Astrocyte (in vitro differentiated cells and primary cell): ENCODE data around the gene CD164. TPM values are rescaled to one million over a fixed set of nuclear protein-coding genes. Genes with fewer than 3 reads are reported as not detected.

Experiments used
- DNase-seq: peaks from one replicate; pipeline ENCODE4 v3.0.0-alpha.2; 2010; ENCODE audit warnings: low read depth
- FAIRE-seq: peaks from 2 replicates; lab custom pipeline; 2011; peaks lifted over from hg19 to GRCh38; lab: Jason Lieb, UNC
- H2AFZ ChIP-seq: 2 replicates; pipeline ENCODE4 v1.6.0; 2012; ENCODE audit warnings: low read depth, low read length, inconsistent platforms
- H3K27ac ChIP-seq: 2 replicates; pipeline ENCODE4 v1.5.1; 2011; ENCODE audit warnings: low read depth, low read length, inconsistent platforms
- H3K27me3 ChIP-seq: 2 replicates; pipeline ENCODE4 v1.6.0; 2011; ENCODE audit warnings: low read length, inconsistent platforms; ENCODE audit not compliant: insufficient read depth
- H3K36me3 ChIP-seq: 2 replicates; pipeline ENCODE4 v1.5.1; 2011; ENCODE audit warnings: low read length, inconsistent platforms; ENCODE audit not compliant: insufficient read depth
- H3K4me1 ChIP-seq: 2 replicates; pipeline ENCODE4 v1.5.1; 2011; ENCODE audit warnings: low read length, inconsistent platforms; ENCODE audit not compliant: insufficient read depth
- H3K4me2 ChIP-seq: 2 replicates; pipeline ENCODE4 v1.6.0; 2012; ENCODE audit warnings: low read length, inconsistent platforms
- H3K4me3 ChIP-seq: 2 replicates; pipeline ENCODE4 v1.5.1; 2011; ENCODE audit warnings: low read depth, mild to moderate bottlenecking, low read length, inconsistent platforms; ENCODE audit not compliant: insufficient read depth
- H3K79me2 ChIP-seq: 2 replicates; pipeline ENCODE4 v1.6.0; 2012; ENCODE audit warnings: mild to moderate bottlenecking, low read length, inconsistent platforms; ENCODE audit not compliant: insufficient read depth
- H3K9ac ChIP-seq: 2 replicates; pipeline ENCODE4 v1.6.0; 2012; ENCODE audit warnings: mild to moderate bottlenecking, low read length, inconsistent platforms
- H3K9me3 ChIP-seq: 2 replicates; pipeline ENCODE4 v1.5.1; 2012; ENCODE audit warnings: low read depth, mild to moderate bottlenecking, low read length, inconsistent platforms; ENCODE audit not compliant: insufficient read depth
- H4K20me1 ChIP-seq: 2 replicates; pipeline ENCODE4 v1.6.0; 2012; ENCODE audit warnings: low read length, inconsistent platforms; ENCODE audit not compliant: insufficient read depth
- H3K27ac Mint-ChIP-seq: one replicate; pipeline ENCODE4 v1.8.0; 2021; ENCODE audit warnings: mild to moderate bottlenecking, mixed read lengths; ENCODE audit not compliant: unreplicated experiment
- H3K27me3 Mint-ChIP-seq: one replicate; pipeline ENCODE4 v1.8.0; 2021; ENCODE audit warnings: low read depth, mixed read lengths; ENCODE audit not compliant: unreplicated experiment
- H3K36me3 Mint-ChIP-seq: one replicate; pipeline ENCODE4 v1.8.0; 2021; ENCODE audit warnings: low read depth, mixed read lengths; ENCODE audit not compliant: unreplicated experiment
- H3K4me1 Mint-ChIP-seq: one replicate; pipeline ENCODE4 v1.8.0; 2021; ENCODE audit warnings: low read depth, mixed read lengths; ENCODE audit not compliant: unreplicated experiment
- H3K4me3 Mint-ChIP-seq: one replicate; pipeline ENCODE4 v1.8.0; 2021; ENCODE audit warnings: mild to moderate bottlenecking, moderate library complexity, mixed read lengths; ENCODE audit not compliant: unreplicated experiment
- H3K9me3 Mint-ChIP-seq: one replicate; pipeline ENCODE4 v1.8.0; 2021; ENCODE audit warnings: mild to moderate bottlenecking, mixed read lengths; ENCODE audit not compliant: unreplicated experiment
- EZH2 ChIP-seq: IDR thresholded peaks from 2 replicates; pipeline ENCODE4 v1.6.1; 2012; ENCODE audit warnings: mild to moderate bottlenecking, low read length, inconsistent platforms; ENCODE audit not compliant: insufficient read depth
- total RNA-seq: library from RNA; stranded (reverse); gene quantifications from 2 replicates; pipeline ENCODE4 v1.2.1, GENCODE V29; 2021
- TF ChIP-seq, protein P1 (sequence below): IDR thresholded peaks from 2 replicates; pipeline ENCODE4 v1.5.1; 2011; ENCODE audit warnings: low read depth, mild to moderate bottlenecking, inconsistent platforms, low read length, moderate library complexity; ENCODE audit not compliant: insufficient read depth

Gene CD164
- total RNA-seq, 1 donor from 2014 or later = 345 TPM

DNA sequence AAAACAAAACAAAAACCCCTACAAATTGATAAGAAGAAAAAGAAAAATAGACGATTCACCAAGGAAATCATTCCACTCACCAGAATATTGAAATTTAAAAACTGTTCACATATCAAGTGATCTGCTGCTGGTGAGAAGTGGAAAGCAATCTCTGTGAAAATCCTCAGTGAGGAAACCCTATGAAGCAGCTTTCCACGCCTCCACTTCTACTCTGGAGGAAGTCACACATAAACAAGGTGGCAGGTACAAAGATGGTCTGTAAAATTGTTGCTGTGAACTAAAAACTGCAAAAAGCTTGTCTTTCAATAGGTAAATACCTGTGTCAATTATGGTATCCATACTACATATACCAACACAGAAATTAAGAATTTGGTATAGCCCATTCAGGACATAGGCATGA, 18.5 kb downstream of the CD164 start:
- H2AFZ ChIP-seq = no peak overlapping the region
- Mint-ChIP-seq H3K4me1 (no peaks in the 10 kb centered on the region), H3K27ac (no peak overlapping the region), H3K9me3 (peaks cover 2% of the 10 kb centered on the region), H3K4me3 (no peak overlapping the region), H3K27me3 (no peaks in the 10 kb centered on the region), H3K36me3 (peaks cover 34% of the 10 kb centered on the region)
- H3K27me3 ChIP-seq = no peaks in the 10 kb centered on the region
- peaks cover 40% of the 10 kb centered on the region for H3K36me3 ChIP-seq
- H3K9me3 ChIP-seq = no peaks in the 10 kb centered on the region
- no peak overlapping the region for H3K9ac ChIP-seq
- no peak for TF ChIP-seq EZH2
- TF ChIP-seq, protein P1, sequence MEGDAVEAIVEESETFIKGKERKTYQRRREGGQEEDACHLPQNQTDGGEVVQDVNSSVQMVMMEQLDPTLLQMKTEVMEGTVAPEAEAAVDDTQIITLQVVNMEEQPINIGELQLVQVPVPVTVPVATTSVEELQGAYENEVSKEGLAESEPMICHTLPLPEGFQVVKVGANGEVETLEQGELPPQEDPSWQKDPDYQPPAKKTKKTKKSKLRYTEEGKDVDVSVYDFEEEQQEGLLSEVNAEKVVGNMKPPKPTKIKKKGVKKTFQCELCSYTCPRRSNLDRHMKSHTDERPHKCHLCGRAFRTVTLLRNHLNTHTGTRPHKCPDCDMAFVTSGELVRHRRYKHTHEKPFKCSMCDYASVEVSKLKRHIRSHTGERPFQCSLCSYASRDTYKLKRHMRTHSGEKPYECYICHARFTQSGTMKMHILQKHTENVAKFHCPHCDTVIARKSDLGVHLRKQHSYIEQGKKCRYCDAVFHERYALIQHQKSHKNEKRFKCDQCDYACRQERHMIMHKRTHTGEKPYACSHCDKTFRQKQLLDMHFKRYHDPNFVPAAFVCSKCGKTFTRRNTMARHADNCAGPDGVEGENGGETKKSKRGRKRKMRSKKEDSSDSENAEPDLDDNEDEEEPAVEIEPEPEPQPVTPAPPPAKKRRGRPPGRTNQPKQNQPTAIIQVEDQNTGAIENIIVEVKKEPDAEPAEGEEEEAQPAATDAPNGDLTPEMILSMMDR = no peak
- H3K4me1 ChIP-seq = no peaks in the 10 kb centered on the region
- no peak overlapping the region for H3K4me3 ChIP-seq
- no peak for DNase-seq
- peaks cover 19% of the 10 kb centered on the region for H3K79me2 ChIP-seq
- H3K27ac ChIP-seq = no peak overlapping the region
- H3K4me2 ChIP-seq = no peak overlapping the region
- FAIRE-seq = no peak
- peaks cover 24% of the 10 kb centered on the region for H4K20me1 ChIP-seq

DNA sequence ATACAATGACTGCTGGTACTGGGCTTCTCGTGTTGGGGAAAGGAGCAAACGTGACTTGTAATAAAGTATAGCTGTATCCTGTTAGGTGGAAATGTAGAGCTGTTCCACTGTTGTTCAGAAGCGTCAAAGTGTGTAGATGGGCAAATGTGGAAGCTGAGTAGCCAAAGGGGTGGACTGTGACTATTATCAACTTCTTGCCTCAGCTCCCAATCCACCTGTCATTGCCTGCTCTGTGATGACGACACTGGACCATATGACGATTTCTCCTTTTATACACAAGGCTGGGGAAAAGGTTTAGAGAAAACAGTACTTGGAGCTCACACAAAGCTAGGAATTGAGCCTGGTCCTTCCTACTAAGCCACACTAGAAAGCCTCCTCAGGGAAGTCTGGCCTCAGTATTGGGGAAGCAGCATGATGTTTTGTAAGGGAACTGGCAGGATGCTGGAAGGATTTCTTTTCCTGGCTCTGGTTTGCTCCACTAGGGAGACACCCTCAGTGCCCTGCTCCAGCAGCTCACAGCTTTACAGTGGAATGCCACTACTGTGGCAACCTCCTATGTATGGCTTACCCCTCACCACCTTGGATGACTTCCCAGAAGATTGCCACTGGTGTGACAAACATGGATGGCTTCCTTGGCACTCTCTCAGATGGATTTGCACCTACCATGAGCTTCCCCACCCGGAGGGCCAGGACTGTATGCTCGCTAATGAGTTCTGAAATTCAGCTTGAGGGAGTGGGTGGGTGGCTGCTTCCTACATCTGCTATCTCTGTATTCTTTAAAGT, 20.0 kb downstream of the CD164 start:
- H3K4me3 ChIP-seq = no peak overlapping the region
- no peak overlapping the region for H3K27ac ChIP-seq
- no peaks in the 10 kb centered on the region for H3K9me3 ChIP-seq
- Mint-ChIP-seq H3K9me3 (peaks cover 5% of the 10 kb centered on the region), H3K36me3 (peaks cover 44% of the 10 kb centered on the region), H3K4me1 (no peaks in the 10 kb centered on the region), H3K4me3 (no peak overlapping the region), H3K27me3 (no peaks in the 10 kb centered on the region), H3K27ac (no peak overlapping the region)
- peaks cover 28% of the 10 kb centered on the region for H3K36me3 ChIP-seq
- no peaks in the 10 kb centered on the region for H3K27me3 ChIP-seq
- no peak for FAIRE-seq
- H3K4me1 ChIP-seq = no peaks in the 10 kb centered on the region
- DNase-seq = no peak
- no peak overlapping the region for H3K9ac ChIP-seq
- no peak overlapping the region for H3K4me2 ChIP-seq
- peaks cover 14% of the 10 kb centered on the region for H3K79me2 ChIP-seq
- no peak overlapping the region for H2AFZ ChIP-seq
- TF ChIP-seq, protein P1 = no peak
- TF ChIP-seq EZH2 = no peak
- H4K20me1 ChIP-seq = peaks cover 23% of the 10 kb centered on the region

DNA sequence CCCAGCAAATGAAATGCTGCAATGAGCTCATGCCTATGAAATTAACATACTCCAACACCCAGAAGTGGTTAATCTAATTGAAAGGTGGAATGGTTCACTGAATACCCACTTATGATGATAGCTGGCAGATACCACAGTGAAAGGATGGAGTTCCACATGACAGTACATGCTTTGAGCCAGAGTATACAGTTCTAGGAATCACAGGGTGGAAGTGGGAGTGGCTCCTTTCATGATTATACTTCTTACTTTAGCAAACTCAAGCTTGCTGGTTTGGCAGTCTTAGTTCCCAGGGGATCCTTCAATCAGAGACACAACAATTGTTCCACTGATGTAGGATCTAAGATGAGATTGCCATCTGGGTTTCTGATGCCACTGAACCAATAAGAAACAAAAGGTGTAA, 21.5 kb downstream of the CD164 start:
- H3K4me1 Mint-ChIP-seq = no peaks in the 10 kb centered on the region
- Histone ChIP-seq H3K27me3 (no peaks in the 10 kb centered on the region), H3K4me3 (no peak overlapping the region), H3K9me3 (peaks cover 4% of the 10 kb centered on the region), H3K36me3 (peaks cover 26% of the 10 kb centered on the region), H2AFZ (no peak overlapping the region), H3K27ac (no peak overlapping the region), H3K9ac (no peak overlapping the region), H4K20me1 (peaks cover 16% of the 10 kb centered on the region), H3K79me2 (peaks cover 10% of the 10 kb centered on the region), H3K4me1 (no peaks in the 10 kb centered on the region), H3K4me2 (no peak overlapping the region)
- no peak overlapping the region for H3K27ac Mint-ChIP-seq
- H3K36me3 Mint-ChIP-seq = peaks cover 53% of the 10 kb centered on the region
- no peak for DNase-seq
- H3K27me3 Mint-ChIP-seq = no peaks in the 10 kb centered on the region
- H3K4me3 Mint-ChIP-seq = no peak overlapping the region
- FAIRE-seq = no peak
- TF ChIP-seq EZH2 = no peak
- TF ChIP-seq, protein P1 = no peak
- H3K9me3 Mint-ChIP-seq = peaks cover 7% of the 10 kb centered on the region
